GM12891 (cell line): ENCODE data around the gene ZBTB46.
A peak's percentile ranks its signal among the peaks of the same experiment; 100 is the strongest.

Experiments used
- DNase-seq: peaks from one replicate; pipeline ENCODE4 v3.0.0; 2011; ENCODE audit warnings: low spot score; ENCODE audit not compliant: insufficient read length
- FAIRE-seq: peaks from 2 replicates; lab custom pipeline; 2011; peaks lifted over from hg19 to GRCh38; lab: Jason Lieb, UNC
- PAX5 ChIP-seq: IDR thresholded peaks from 2 replicates; pipeline ENCODE4 v1.6.1; 2011; ENCODE audit warnings: low read length, moderate library complexity, mild to moderate bottlenecking; ENCODE audit not compliant: insufficient read depth, severe bottlenecking
- POLR2A ChIP-seq: IDR thresholded peaks from 2 replicates; pipeline ENCODE4 v1.6.1; 2011; ENCODE audit warnings: low read depth, low read length, control low read depth
- POLR2AphosphoS5 ChIP-seq: IDR thresholded peaks from 2 replicates; pipeline ENCODE4 v1.6.1; 2011; ENCODE audit warnings: low read depth, low read length, control low read depth
- POU2F2 ChIP-seq: IDR thresholded peaks from 2 replicates; pipeline ENCODE4 v1.6.1; 2011; ENCODE audit warnings: low read depth, mild to moderate bottlenecking, control low read depth, low read length, moderate library complexity
- SPI1 ChIP-seq: IDR thresholded peaks from 2 replicates; pipeline ENCODE4 v1.6.1; 2011; ENCODE audit warnings: low read depth, low read length, control low read depth
- TAF1 ChIP-seq: IDR thresholded peaks from 2 replicates; pipeline ENCODE4 v1.6.1; 2011; ENCODE audit warnings: low read depth, low read length, control low read depth

The ZBTB46 gene

GRCh38 chr20:63815615-63816253 lies 15.3 kb downstream of the ZBTB46 start:
- FAIRE-seq (no peak), DNase-seq (no peak)
- no peak for TF ChIP-seq POLR2AphosphoS5
- TF ChIP-seq POU2F2, result no peak

- FAIRE-seq, result no peak
- DNase-seq, result no peak
- no peak for TF ChIP-seq PAX5
- TF ChIP-seq POLR2A, result no peak
- no peak for TF ChIP-seq SPI1
- no peak for TF ChIP-seq POLR2AphosphoS5
- no peak for TF ChIP-seq POU2F2
- TF ChIP-seq TAF1, result no peak
Measured at GRCh38 chr20:63814891-63815614, 16.0 kb downstream of the ZBTB46 start.

- TF ChIP-seq SPI1 (no peak), TAF1 (no peak)
- FAIRE-seq, result no peak
- no peak for DNase-seq
Measured at GRCh38 chr20:63811491-63811875, 19.6 kb downstream of the ZBTB46 start.

GRCh38 chr20:63810730-63811490 lies 20.2 kb downstream of the ZBTB46 start:
- no peak for TF ChIP-seq POU2F2
- TF ChIP-seq POLR2A, result no peak
- TF ChIP-seq POLR2AphosphoS5, result no peak
- no peak for TF ChIP-seq SPI1
- no peak for TF ChIP-seq PAX5
- no peak for TF ChIP-seq TAF1
- no peak for DNase-seq
- no peak for FAIRE-seq

GRCh38 chr20:63809856-63810255 lies 21.2 kb downstream of the ZBTB46 start:
- TF ChIP-seq POLR2AphosphoS5, result no peak
- TF ChIP-seq TAF1, result no peak
- TF ChIP-seq POLR2A, result no peak
- no peak for TF ChIP-seq POU2F2
- no peak for TF ChIP-seq PAX5
- no peak for TF ChIP-seq SPI1
- DNase-seq (no peak), FAIRE-seq (no peak)

DNA sequence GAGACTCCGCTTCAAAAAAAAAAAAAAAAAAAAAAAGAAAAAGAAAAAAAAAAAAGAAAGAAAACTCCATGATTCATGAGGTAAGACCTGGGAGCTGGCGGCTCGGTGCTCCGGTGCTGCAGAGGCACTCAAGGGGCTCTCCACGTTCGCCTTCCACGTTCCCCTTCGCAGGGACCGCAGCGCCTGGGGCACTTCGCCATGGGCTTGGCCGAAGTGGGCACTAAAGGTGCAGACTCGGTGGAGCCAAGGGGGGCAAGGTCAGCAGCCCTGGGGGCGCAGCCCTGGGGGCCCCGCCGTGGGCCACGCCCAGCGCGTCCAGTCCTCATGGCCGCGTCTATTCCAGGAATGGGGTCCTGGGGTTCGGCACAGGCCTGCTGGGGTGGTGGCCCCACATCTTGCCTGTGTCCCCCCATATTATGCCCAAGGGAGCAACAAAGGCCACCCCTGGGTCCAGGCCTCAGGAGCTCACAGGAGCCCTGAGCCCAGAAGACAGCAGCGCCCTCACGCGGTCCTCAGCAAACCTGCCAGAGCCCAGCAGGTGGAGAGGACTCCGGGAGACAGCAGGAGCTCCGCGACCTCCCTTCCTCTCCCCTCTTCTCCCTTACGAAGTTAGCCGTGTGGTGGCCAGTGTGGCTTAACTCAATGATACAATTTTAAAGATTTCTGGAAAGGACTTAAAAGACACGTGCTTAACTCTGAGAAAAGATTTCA lies 21.9 kb downstream of the ZBTB46 start:
- no peak for FAIRE-seq
- DNase-seq, result no peak
- TF ChIP-seq POLR2AphosphoS5 (no peak), SPI1 (no peak), PAX5 (no peak), TAF1 (no peak), POU2F2 (no peak), POLR2A (no peak)

DNA sequence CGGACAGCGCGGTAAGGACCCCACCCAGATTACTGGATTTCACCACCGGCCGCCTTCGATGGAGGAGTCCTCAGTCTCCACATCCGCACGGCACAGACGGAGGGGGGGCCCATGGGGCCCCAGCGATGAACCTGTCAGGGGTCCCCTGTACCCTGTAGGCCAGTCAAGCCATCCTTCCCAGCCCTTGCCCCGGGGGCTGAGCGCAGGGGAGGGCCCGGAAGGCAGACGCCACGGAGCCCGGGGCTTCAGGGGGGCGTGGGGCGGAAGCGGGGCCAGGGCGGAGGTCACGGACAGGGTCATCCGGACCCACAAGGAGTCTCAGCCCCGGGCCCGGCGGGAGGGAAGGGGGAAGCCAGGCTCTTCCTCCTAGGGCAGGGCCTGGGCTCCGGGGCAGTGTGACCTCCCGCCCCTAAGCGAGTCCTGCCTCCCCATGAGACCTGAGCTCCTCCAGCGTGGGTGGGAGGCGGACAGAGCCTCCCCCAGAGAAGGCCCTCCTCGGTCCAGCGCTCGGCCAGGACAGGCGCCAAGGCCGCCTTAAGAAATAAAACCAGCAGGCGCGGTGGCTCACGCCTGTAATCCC lies 22.8 kb downstream of the ZBTB46 start:
- FAIRE-seq (no peak), DNase-seq (no peak)
- TF ChIP-seq POLR2A (no peak), TAF1 (no peak), SPI1 (no peak), POLR2AphosphoS5 (no peak), PAX5 (no peak)

DNA sequence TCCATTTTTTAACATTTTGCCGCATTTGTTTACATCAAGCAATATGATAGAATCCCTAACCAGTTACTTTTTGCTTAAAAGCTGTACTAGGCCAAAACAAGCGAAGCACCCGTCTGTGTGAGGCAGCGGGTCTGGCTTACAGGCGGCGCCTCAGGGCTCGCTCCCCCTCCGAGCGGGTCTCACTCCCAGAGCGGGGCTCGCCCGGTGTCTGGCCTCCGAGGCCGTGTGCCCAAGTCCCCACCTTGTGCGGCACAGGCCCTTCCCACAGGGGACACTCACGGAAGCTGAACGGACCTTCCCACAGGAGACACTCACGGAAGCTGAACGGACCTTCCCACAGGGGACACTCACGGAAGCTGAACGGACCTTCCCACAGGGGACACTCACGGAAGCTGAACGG lies 23.4 kb downstream of the ZBTB46 start:
- TF ChIP-seq SPI1 (no peak), TAF1 (no peak), POU2F2 (no peak), POLR2A (no peak), POLR2AphosphoS5 (no peak), PAX5 (no peak)
- no peak for DNase-seq
- FAIRE-seq, result no peak

GRCh38 chr20:63804308-63804636 lies 26.8 kb downstream of the ZBTB46 start:
- peak; percentile 75 for FAIRE-seq
- no peak for TF ChIP-seq PAX5
- TF ChIP-seq SPI1, result no peak
- no peak for TF ChIP-seq POU2F2
- DNase-seq, result no peak
